ENCODE measurements around the gene ZFAND3.

GRCh38 chr6:38158762-38159350 is 339.3 kb downstream of the ZFAND3 start:
- no peak for TF ChIP-seq CTCF (IDR thresholded peaks at IDR 0.05; ENCODE audit: insufficient read depth, low read depth, low read length)
- TF ChIP-seq EZH2 (IDR thresholded peaks at IDR 0.05; ENCODE audit: insufficient read depth, low read length), result no peak

Measured in astrocyte (in vitro differentiated cells and primary cell).